GM18502 (cell line): ENCODE measurements around the gene C2CD4C.
"Not testable (repeated sequence)": the region's sequence is repeated elsewhere in the genome, so short reads cannot be mapped to it uniquely, and the experiment has no call there.

Experiments used
- ATAC-seq: cut with Tn5 transposase; IDR thresholded peaks from one replicate; pipeline ENCODE4 v1.9.1; 2021; ENCODE audit warnings: mild to moderate bottlenecking; ENCODE audit not compliant: unreplicated experiment, poor library complexity

The C2CD4C gene

GRCh38 chr19:370641-371330 lies 38.2 kb downstream of the C2CD4C start:
- no peak for ATAC-seq

DNA sequence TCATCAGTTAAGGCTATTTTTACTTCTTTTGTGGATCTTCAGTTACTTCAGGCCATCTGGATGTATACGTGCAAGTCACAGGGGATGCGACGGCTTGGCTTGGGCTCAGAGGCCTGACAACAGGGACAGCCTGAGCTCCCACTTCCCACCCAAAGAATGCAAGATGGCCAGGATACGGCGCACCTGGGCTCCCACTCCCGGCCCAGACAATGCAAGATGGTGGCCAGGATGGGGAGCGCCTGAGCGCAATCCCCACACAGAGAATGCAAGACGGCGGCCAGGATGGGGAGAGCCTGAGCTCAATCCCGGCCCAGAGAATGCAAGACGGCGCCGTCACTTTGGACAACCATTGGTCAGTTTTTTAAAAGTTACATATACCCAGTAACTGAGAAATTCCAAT lies 39.1 kb downstream of the C2CD4C start:
- no peak for ATAC-seq

GRCh38 chr19:369256-369655 lies 39.7 kb downstream of the C2CD4C start:
- no peak for ATAC-seq

- ATAC-seq, result no peak
Observed at GRCh38 chr19:368630-369024, 40.3 kb downstream of the C2CD4C start.

DNA sequence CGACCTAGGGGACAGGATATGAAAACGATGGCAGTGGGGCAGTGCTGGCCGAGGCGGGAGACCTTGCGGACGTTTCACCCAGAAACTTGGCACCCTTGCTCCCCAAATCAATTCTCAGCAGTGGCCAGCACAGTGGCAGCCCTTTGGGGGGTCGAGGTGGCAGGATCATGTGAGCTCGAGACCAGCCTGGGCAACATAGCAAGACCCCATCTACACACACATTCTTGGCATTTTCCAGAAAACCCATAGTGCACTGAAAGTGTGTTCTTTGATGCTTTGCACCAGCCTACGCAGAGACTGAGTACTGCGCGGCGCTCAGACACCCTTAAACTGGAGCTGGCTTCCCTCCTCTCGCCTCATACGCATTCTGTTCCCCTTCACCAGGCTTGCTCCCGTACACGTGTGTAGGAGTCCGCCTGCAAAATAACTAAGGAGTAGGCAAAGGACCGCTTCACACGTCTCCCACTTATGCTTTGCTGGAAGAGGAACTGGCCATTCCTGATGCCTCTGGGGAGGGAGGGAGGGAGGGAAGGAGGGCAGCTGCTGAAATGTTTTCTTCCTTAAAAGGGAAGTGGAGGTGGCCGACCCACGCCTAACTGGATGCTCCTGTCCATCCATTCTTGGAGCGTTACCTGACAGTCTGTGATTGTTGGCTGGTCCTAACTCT lies 40.9 kb downstream of the C2CD4C start:
- no peak for ATAC-seq

GRCh38 chr19:367561-367960 lies 41.4 kb downstream of the C2CD4C start:
- no peak for ATAC-seq

GRCh38 chr19:366951-367350 lies 42.0 kb downstream of the C2CD4C start:
- ATAC-seq, result no peak

GRCh38 chr19:366205-366783 lies 42.7 kb downstream of the C2CD4C start:
- no peak for ATAC-seq

DNA sequence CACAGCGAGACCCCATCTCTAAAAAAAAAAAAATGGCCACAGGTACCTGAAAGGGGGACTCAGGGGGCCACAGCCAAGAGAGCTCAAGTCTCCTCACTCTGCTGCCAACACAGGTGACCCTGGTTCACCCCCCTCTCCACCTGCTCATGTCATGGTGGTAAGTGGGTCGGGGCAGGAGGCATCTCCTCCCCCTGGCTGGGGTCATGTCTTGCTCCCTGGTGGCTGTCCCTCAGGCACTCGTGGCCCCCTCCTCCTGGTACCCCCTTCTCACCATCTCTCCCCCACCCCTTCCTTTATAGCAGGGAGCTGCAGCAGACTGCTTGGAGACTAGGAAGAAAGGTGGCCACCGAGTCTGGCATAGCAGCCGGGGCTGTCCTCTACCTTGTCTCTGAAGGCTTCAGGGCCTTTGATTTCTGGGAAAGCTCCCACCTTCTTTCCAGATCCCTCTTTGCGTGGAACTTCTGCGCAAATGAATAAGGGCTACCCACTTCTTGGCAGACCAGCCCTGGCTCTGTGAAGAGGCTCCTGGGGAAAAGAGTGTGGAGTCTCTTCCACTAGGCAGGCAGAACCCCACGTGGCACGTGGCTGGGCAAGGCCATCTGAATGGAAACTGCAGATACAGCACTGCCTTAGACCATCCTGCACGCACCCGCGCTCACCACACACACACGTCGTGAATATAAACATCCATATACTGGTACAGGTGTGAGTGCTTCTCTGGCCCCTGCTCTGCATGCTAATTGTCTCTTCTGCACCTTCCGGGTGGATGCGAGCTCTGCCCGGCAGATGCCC lies 44.3 kb downstream of the C2CD4C start:
- no peak for ATAC-seq

DNA sequence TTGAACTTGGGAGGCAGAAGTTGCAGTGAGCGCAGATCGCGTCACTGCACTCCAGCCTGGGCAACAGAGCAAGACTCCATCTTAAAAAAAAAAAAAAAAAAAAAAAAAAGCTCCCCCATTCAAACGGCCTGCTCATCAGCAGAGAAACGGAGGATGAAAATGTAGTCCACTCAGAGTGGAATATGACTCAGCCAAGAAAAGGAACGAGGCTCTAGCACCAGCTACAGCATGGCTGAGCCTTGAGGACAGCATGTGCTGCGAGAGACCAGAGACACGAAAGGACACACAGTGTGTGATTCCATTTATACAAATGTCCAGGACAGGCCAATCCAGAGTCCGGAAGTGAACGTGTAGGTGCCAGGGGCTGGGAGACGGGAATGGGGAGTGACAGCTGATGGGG lies 46.3 kb downstream of the C2CD4C start:
- ATAC-seq, result no peak

DNA sequence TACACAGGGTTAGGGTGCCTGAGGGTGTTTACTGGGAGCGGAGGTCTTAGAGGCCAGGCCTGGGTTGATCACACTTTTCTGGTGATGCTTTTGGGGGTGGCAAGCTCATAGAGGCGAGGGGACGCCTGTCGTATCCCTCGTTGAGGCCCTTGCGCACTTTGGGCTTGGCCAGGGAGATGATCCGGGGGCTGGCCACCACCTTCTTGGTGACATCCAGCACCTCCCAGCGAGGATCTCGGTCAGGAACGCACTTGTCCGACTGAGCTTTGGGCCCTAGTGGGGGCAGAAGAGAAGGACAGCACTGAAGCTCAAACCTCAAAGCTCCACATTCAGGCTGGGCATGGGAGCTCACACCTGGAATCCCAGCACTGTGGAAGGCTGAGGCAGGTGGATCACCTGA lies 46.8 kb downstream of the C2CD4C start:
- no peak for ATAC-seq

- ATAC-seq, result no peak
Observed at GRCh38 chr19:359653-359925, 49.4 kb downstream of the C2CD4C start.

- ATAC-seq, result not testable (repeated sequence)
Observed at GRCh38 chr19:355536-355935, 53.4 kb downstream of the C2CD4C start.
